Psoas muscle (tissue), 8 donors: Measurements from ENCODE around the gene IER5L. TPM values are rescaled to one million over a fixed set of nuclear protein-coding genes. Genes with fewer than 3 reads are reported as not detected.

ENCODE experiments used
- ATAC-seq, 4 donors: fragments of 200-7000 bp; cut with Tn5 transposase; one replicate each; pipeline ENCODE4 v1.9.1; 2020; ENCODE audit warnings: moderate library complexity in 3 of 4, mild to moderate bottlenecking in 2 of 4
- DNase-seq, 2 donors: peaks; one replicate each; pipeline ENCODE4 v3.0.0-alpha.2; 2020
- H3K27ac ChIP-seq: fragments of 200-600 bp; one replicate; pipeline ENCODE4 v1.8.0; 2022
- H3K27me3 ChIP-seq, 3 donors: fragments of 200-600 bp in 1 of 3; one replicate each; pipeline versions ENCODE4 v1.6.1 to v1.8.0; 2013 to 2022; ENCODE audit warnings: low read length in 2 of 3, mild to moderate bottlenecking in 2 of 3, moderate library complexity in 1 of 3; ENCODE audit not compliant: insufficient read depth in 3 of 3
- H3K36me3 ChIP-seq, 2 donors: fragments of 200-600 bp in 1 of 2; one replicate each; pipeline versions ENCODE4 v1.6.1 to v1.8.0; 2013 to 2022; ENCODE audit warnings: low read depth in 1 of 2, mild to moderate bottlenecking in 1 of 2, moderate library complexity in 1 of 2; ENCODE audit not compliant: insufficient read depth in 1 of 2
- H3K4me1 ChIP-seq: fragments of 200-600 bp; one replicate; pipeline ENCODE4 v1.8.0; 2022
- H3K4me3 ChIP-seq: fragments of 200-600 bp; one replicate; pipeline ENCODE4 v1.8.0; 2022; ENCODE audit warnings: mild to moderate bottlenecking
- H3K9me3 ChIP-seq: fragments of 200-600 bp; one replicate; pipeline ENCODE4 v1.8.0; 2022
- CTCF ChIP-seq: fragments of 200-600 bp; IDR thresholded peaks from one replicate; pipeline ENCODE4 v1.8.0; 2022; ENCODE audit warnings: antibody characterized with exemption
- WGBS, 3 donors: extraction: QIAGEN DNeasy Blood & Tissue Kit; methylation state at CpG; one replicate each; pipeline versions ENCODE4 v1.1.6 to v1.1.7; 2013; 5-methylcytosine and 5-hydroxymethylcytosine counted together
- intact Hi-C, 2 donors: fragments of 100-400 bp; cut with DNase I; formaldehyde crosslinking; loops; one replicate each; pipeline versions ENCODE4 v1.11.0 to v1.14.2; 2022
- polyA plus RNA-seq, 3 donors: library from polyadenylated mRNA; stranded (reverse); fragments of 200-250 nt; gene quantifications; one replicate each; pipeline ENCODE4 v1.2.3, GENCODE V29; 2013
- total RNA-seq, 4 donors: library from RNA; stranded (reverse); fragmentation: NEBNext Ultra II Directional in 2 of 4; extraction: Animal tissue kit (Norgen Biotek cat#: 25700) in 2 of 4; gene quantifications; one replicate each; pipeline versions ENCODE4 v1.2.1 to v1.2.4, GENCODE V29; 2021 to 2023
- donor health status: healthy with polysubstance abuse.
- donor health status: DM: no; HTN: no; CAD: no; lungs with moderate emphysema.
- donor health status: Bipolar disorder and iron deficiency.
- donor health status: healthy.
- donor health status: DM: yes; HTN: yes; CAD: no.
- donor health status: DM: no; HTN: no; CAD: no.
- donor health status: DM: no; HTN: no; CAD: no.
- donor health status: DM: yes; HTN: yes; CAD: no.

IER5L gene
- total and polyA plus RNA-seq, 7 donors, result 1.4 to 8.3 (median 3.0) TPM

- DNase-seq, result peak; percentile 45 to 69
Observed at GRCh38 chr9:129140397-129141065, 37.5 kb downstream of the IER5L start.

GRCh38 chr9:129139993-129140396, 38.1 kb downstream of the IER5L start:
- peak overlapping the region; percentile 67 for H3K4me3 ChIP-seq
- ATAC-seq (peak; percentile 83 to 85 (median 85)), DNase-seq (peak; percentile 95)
- peaks cover 0 to 49% of the 10 kb centered on the region in 2 donors for H3K36me3 ChIP-seq
- H3K27ac ChIP-seq, result peak overlapping the region; percentile 98
- no peak for TF ChIP-seq CTCF
- H3K27me3 ChIP-seq, result no peaks in the 10 kb centered on the region
- intact Hi-C loops, result loop anchor here (2.0 to 10.0 kb wide), 6 partner anchors 35 to 645 kb away; no protein-coding TSS in a partner anchor
- WGBS, 3 donors, result 0 to 1% (median 0%) methylated on average over 11 of the region's 11 CpGs
- peaks cover 58% of the 10 kb centered on the region for H3K4me1 ChIP-seq
- H3K9me3 ChIP-seq, result no peaks in the 10 kb centered on the region

More at GRCh38 chr9:129140397-129141065, 37.5 kb downstream of the IER5L start:
- 2 to 7% (median 6%) methylated on average over 8 of the region's 8 CpGs for WGBS, 3 donors
- Histone ChIP-seq H3K27ac (peak overlapping the region; percentile 98), H3K4me3 (peak overlapping the region; percentile 67), H3K36me3 (peaks cover 0 to 44% of the 10 kb centered on the region in 2 donors), H3K27me3 (no peaks in the 10 kb centered on the region), H3K4me1 (peaks cover 63% of the 10 kb centered on the region), H3K9me3 (no peaks in the 10 kb centered on the region)
- ATAC-seq, result peak in 3 of 4 donors; percentile 17 to 31 (median 21)
- intact Hi-C loops, result loop anchor here (2.0 to 10.0 kb wide), 2 partner anchors 348 to 644 kb away; no protein-coding TSS in a partner anchor
- TF ChIP-seq CTCF, result no peak

GRCh38 chr9:129139233-129139992, 38.6 kb downstream of the IER5L start:
- H3K9me3 ChIP-seq, result no peaks in the 10 kb centered on the region
- H3K4me3 ChIP-seq, result peak overlapping the region; percentile 67
- peak overlapping the region; percentile 98 for H3K27ac ChIP-seq
- H3K27me3 ChIP-seq, result no peaks in the 10 kb centered on the region
- peak; percentile 94 for TF ChIP-seq CTCF
- intact Hi-C loops, result loop anchor here (2.0 to 10.0 kb wide), 4 partner anchors 35 to 471 kb away; no protein-coding TSS in a partner anchor
- DNase-seq, result peak; percentile 68 to 81
- 1 to 2% (median 2%) methylated on average over 13 of the region's 13 CpGs for WGBS, 3 donors
- H3K4me1 ChIP-seq, result peaks cover 52% of the 10 kb centered on the region
- peaks cover 0 to 49% of the 10 kb centered on the region in 2 donors for H3K36me3 ChIP-seq
- peak; percentile 67 to 78 (median 70) for ATAC-seq

GRCh38 chr9:129138476-129139232, 39.4 kb downstream of the IER5L start:
- WGBS, 3 donors, result 11 to 16% (median 16%) methylated on average over 21 of the region's 21 CpGs
- Histone ChIP-seq H3K36me3 (peaks cover 0 to 49% of the 10 kb centered on the region in 2 donors), H3K4me1 (peaks cover 46% of the 10 kb centered on the region), H3K27me3 (no peaks in the 10 kb centered on the region), H3K9me3 (no peaks in the 10 kb centered on the region), H3K27ac (peak overlapping the region; percentile 98), H3K4me3 (peak overlapping the region; percentile 67)
- ATAC-seq (peak; percentile 11 to 35 (median 18)), DNase-seq (peak; percentile 68 to 75)
- intact Hi-C loops, result loop anchor here (2.0 to 10.0 kb wide), 4 partner anchors 36 to 472 kb away; no protein-coding TSS in a partner anchor
- TF ChIP-seq CTCF, result no peak
